SK-N-SH (cell line): ENCODE data around the gene CDK18.

ENCODE experiments used
- CTCF ChIP-seq: fragments of 200-600 bp; sonication (generic); IDR thresholded peaks from 2 replicates; pipeline ENCODE4 v1.6.1; 2017; ENCODE audit warnings: antibody characterized with exemption, mild to moderate bottlenecking, moderate library complexity
- ELF1 ChIP-seq: IDR thresholded peaks from 2 replicates; pipeline ENCODE4 v1.4.0; 2012
- FOSL2 ChIP-seq: IDR thresholded peaks from 2 replicates; pipeline ENCODE4 v1.4.0; 2012; ENCODE audit warnings: low read depth, mild to moderate bottlenecking, moderate library complexity, borderline replicate concordance
- GATA2 ChIP-seq: sonication (generic); formaldehyde crosslinking; IDR thresholded peaks from 2 replicates; pipeline ENCODE4 v1.5.0; 2020; ENCODE audit warnings: mild to moderate bottlenecking, missing genetic modification reagents
- MAX ChIP-seq: IDR thresholded peaks from 2 replicates; pipeline ENCODE4 v1.4.0; 2012; ENCODE audit warnings: low read depth
- REST ChIP-seq: IDR thresholded peaks from 2 replicates; pipeline ENCODE4 v1.6.1; 2012; ENCODE audit warnings: mild to moderate bottlenecking, low read depth, low read length, moderate library complexity
- RFX5 ChIP-seq: IDR thresholded peaks from 2 replicates; pipeline ENCODE4 v1.6.1; 2012; ENCODE audit warnings: mild to moderate bottlenecking, improper control_type of control experiment, low read length
- RXRA ChIP-seq: IDR thresholded peaks from 2 replicates; pipeline ENCODE4 v1.4.0; 2012; ENCODE audit warnings: low read depth, mild to moderate bottlenecking, borderline replicate concordance

GRCh38 chr1:205554026-205554811, 49.8 kb downstream of the CDK18 start:
- TF ChIP-seq RXRA (no peak), CTCF (no peak), GATA2 (no peak), RFX5 (no peak), FOSL2 (no peak), REST (no peak), MAX (no peak), ELF1 (no peak)
